HG02840 (cell line): ENCODE data around the gene KLF13.

Experiments used
- ATAC-seq: cut with Tn5 transposase; IDR thresholded peaks from one replicate; pipeline ENCODE4 v1.9.1; 2021; ENCODE audit warnings: mild to moderate bottlenecking, moderate library complexity, moderate number of reproducible peaks; ENCODE audit not compliant: unreplicated experiment, low FRiP score

Gene KLF13

GRCh38 chr15:31298707-31299172, 27.9 kb upstream of the KLF13 start:
- no peak for ATAC-seq

- no peak for ATAC-seq
These were observed 26.4 kb upstream of the KLF13 start for GRCh38 chr15:31300208-31300661.

GRCh38 chr15:31300981-31301672, 25.5 kb upstream of the KLF13 start:
- ATAC-seq, result no peak

GRCh38 chr15:31301673-31301990, 25.0 kb upstream of the KLF13 start:
- ATAC-seq, result no peak

- no peak for ATAC-seq
These were observed 24.5 kb upstream of the KLF13 start for GRCh38 chr15:31302029-31302657.

GRCh38 chr15:31302778-31303725, 23.6 kb upstream of the KLF13 start:
- ATAC-seq, result no peak

- no peak for ATAC-seq
These were observed 22.6 kb upstream of the KLF13 start for GRCh38 chr15:31303726-31304648.

- no peak for ATAC-seq
These were observed 21.8 kb upstream of the KLF13 start for GRCh38 chr15:31304751-31305365.

GRCh38 chr15:31305375-31305774, 21.3 kb upstream of the KLF13 start:
- ATAC-seq, result no peak

- no peak for ATAC-seq
These were observed 20.7 kb upstream of the KLF13 start for GRCh38 chr15:31305796-31306425.

GRCh38 chr15:31306426-31307269, 20.0 kb upstream of the KLF13 start:
- no peak for ATAC-seq

- ATAC-seq, result no peak
These were observed 19.1 kb upstream of the KLF13 start for GRCh38 chr15:31307270-31308184.

GRCh38 chr15:31308185-31308639, 18.4 kb upstream of the KLF13 start:
- ATAC-seq, result no peak

GRCh38 chr15:31309893-31310606, 16.6 kb upstream of the KLF13 start:
- no peak for ATAC-seq

- no peak for ATAC-seq
These were observed 14.7 kb upstream of the KLF13 start for GRCh38 chr15:31311735-31312619.

- no peak for ATAC-seq
These were observed 13.4 kb upstream of the KLF13 start for GRCh38 chr15:31313223-31313622.
